HepG2 (cell line): ENCODE measurements around the gene DYSF. TPM values are rescaled to one million over a fixed set of nuclear protein-coding genes. Genes with fewer than 3 reads are reported as not detected.

Experiments
- ATAC-seq: fragments of 200-7000 bp; cut with Tn5 transposase; 3 replicates; pipeline ENCODE4 v1.9.1; 2020; ENCODE audit warnings: mild to moderate bottlenecking, moderate library complexity
- BruUV-seq: library from RNA; stranded (reverse); fragments of 400-500 nt; replicated peaks from 2 replicates; lab custom pipeline; 2021; lab: Mats Ljungman, UMichigan
- CTCF ChIA-PET: fragments of 300-600 bp; formaldehyde crosslinking; extraction: SDS; loops from one replicate; lab custom pipeline; 2021; ENCODE audit warnings: low total read pairs, inconsistent platforms, low intra/inter-chr PET ratio; lab: Yijun Ruan, JAX
- POLR2A ChIA-PET: fragments of 350-600 bp; sonication (Branson Sonifier 250); formaldehyde crosslinking; loops from one replicate; lab custom pipeline; 2020; ENCODE audit warnings: antibody characterized with exemption, inconsistent platforms; lab: Yijun Ruan, JAX
- DNase-seq: peaks from one replicate; pipeline ENCODE4 v3.0.0-alpha.2; 2015; ENCODE audit warnings: low spot score
- FAIRE-seq: peaks from 3 replicates; lab custom pipeline; 2011; peaks lifted over from hg19 to GRCh38; lab: Jason Lieb, UNC
- H2AFZ ChIP-seq: one replicate; pipeline ENCODE4 v1.6.1; 2011; ENCODE audit warnings: low read length, inconsistent platforms
- H3K27ac ChIP-seq: fragments of 300-600 bp; 3 replicates; pipeline ENCODE4 v1.8.0; 2011; ENCODE audit warnings: mixed run types, mild to moderate bottlenecking, mixed read lengths, low read length, inconsistent platforms; ENCODE audit not compliant: insufficient read depth; ENCODE audit errors: extremely low read length
- H3K27me3 ChIP-seq, 2 experiments: fragments of 200-600 bp in 1 of 2; 2 replicates in 1 of 2; 3 replicates in 1 of 2; pipeline versions ENCODE4 v1.6.0 to v1.8.0; 2011; ENCODE audit warnings: low read length in 2 of 2, mild to moderate bottlenecking in 2 of 2, moderate library complexity in 2 of 2, inconsistent platforms in 1 of 2; ENCODE audit not compliant: insufficient read depth in 2 of 2, control insufficient read depth in 1 of 2
- H3K36me3 ChIP-seq, 2 experiments: fragments of 200-600 bp in 1 of 2; replicated peaks in 1 of 2; 2 replicates in 1 of 2; 3 replicates in 1 of 2; pipeline versions ENCODE4 v1.5.1 to v1.8.0; 2011; ENCODE audit warnings: low read length in 2 of 2, inconsistent platforms in 1 of 2; ENCODE audit not compliant: insufficient read depth in 2 of 2, control insufficient read depth in 1 of 2
- H3K4me1 ChIP-seq: 2 replicates; pipeline ENCODE4 v1.5.1; 2012; ENCODE audit warnings: low read length, inconsistent platforms; ENCODE audit not compliant: insufficient read depth
- H3K4me2 ChIP-seq: 2 replicates; pipeline ENCODE4 v1.6.0; 2011; ENCODE audit warnings: low read depth, low read length, inconsistent platforms
- H3K4me3 ChIP-seq, 3 experiments: fragments of 200-600 bp in 1 of 3; sonication (generic), shearing (Covaris generic) in 1 of 3; replicated peaks in 1 of 3; 2 replicates each; pipeline ENCODE4 v1.5.1; 2011 to 2016; ENCODE audit warnings: low read length in 3 of 3, inconsistent platforms in 2 of 3, low read depth in 2 of 3, mild to moderate bottlenecking in 2 of 3, control low read depth in 1 of 3, mixed read lengths in 1 of 3; ENCODE audit not compliant: insufficient read depth in 1 of 3
- H3K79me2 ChIP-seq: one replicate; pipeline ENCODE4 v1.6.1; 2011; ENCODE audit warnings: low read length, inconsistent platforms; ENCODE audit not compliant: insufficient read depth
- H3K9ac ChIP-seq: 2 replicates; pipeline ENCODE4 v1.6.0; 2011; ENCODE audit warnings: mild to moderate bottlenecking, low read depth, low read length, inconsistent platforms; ENCODE audit not compliant: insufficient read depth
- H3K9me3 ChIP-seq: 2 replicates; pipeline ENCODE4 v1.5.1; 2012; ENCODE audit warnings: mild to moderate bottlenecking, low read length
- H4K20me1 ChIP-seq: 2 replicates; pipeline ENCODE4 v1.6.0; 2011; ENCODE audit warnings: inconsistent platforms, mild to moderate bottlenecking, low read length, moderate library complexity; ENCODE audit not compliant: insufficient read depth
- GTF3A ChIP-seq: sonication (generic); formaldehyde crosslinking; conservative IDR thresholded peaks from 2 replicates; pipeline ENCODE4 v1.4.0; 2020; ENCODE audit warnings: mild to moderate bottlenecking, missing genetic modification reagents
- GZF1 ChIP-seq: sonication (generic); formaldehyde crosslinking; IDR thresholded peaks from 2 replicates; pipeline ENCODE4 v1.5.1; 2020; ENCODE audit warnings: mild to moderate bottlenecking, missing genetic modification reagents
- IRX3 ChIP-seq: sonication (generic); formaldehyde crosslinking; IDR thresholded peaks from 2 replicates; pipeline ENCODE4 v1.8.1; 2023; ENCODE audit warnings: mild to moderate bottlenecking, low read depth, missing genetic modification reagents, borderline replicate concordance
- KLF9 ChIP-seq: IDR thresholded peaks from 2 replicates; pipeline ENCODE4 v1.6.1; 2016; ENCODE audit warnings: low read depth
- PHF8 ChIP-seq: sonication (generic); formaldehyde crosslinking; IDR thresholded peaks from 2 replicates; pipeline ENCODE4 v1.5.0; 2020; ENCODE audit warnings: missing genetic modification reagents
- RXRA ChIP-seq: sonication (generic); formaldehyde crosslinking; IDR thresholded peaks from 2 replicates; pipeline ENCODE4 v1.5.1; 2020; ENCODE audit warnings: missing genetic modification reagents
- TOE1 ChIP-seq: sonication (generic); formaldehyde crosslinking; IDR thresholded peaks from 2 replicates; pipeline ENCODE4 v1.4.0; 2020; ENCODE audit warnings: mild to moderate bottlenecking, missing genetic modification reagents
- ZMYM2 ChIP-seq: sonication (generic); formaldehyde crosslinking; IDR thresholded peaks from 2 replicates; pipeline ENCODE4 v1.8.0; 2022; ENCODE audit warnings: mild to moderate bottlenecking, missing genetic modification reagents
- ZNF3 ChIP-seq: IDR thresholded peaks from 2 replicates; pipeline ENCODE4 v1.7.0; 2017; ENCODE audit warnings: inconsistent platforms
- ZNF678 ChIP-seq: sonication (generic); formaldehyde crosslinking; IDR thresholded peaks from 2 replicates; pipeline ENCODE4 v1.4.0; 2020; ENCODE audit warnings: mild to moderate bottlenecking, missing genetic modification reagents
- ZNF737 ChIP-seq: sonication (generic); formaldehyde crosslinking; IDR thresholded peaks from 2 replicates; pipeline ENCODE4 v1.5.0; 2020; ENCODE audit warnings: missing genetic modification reagents, mild to moderate bottlenecking, borderline replicate concordance
- ZNF747 ChIP-seq: sonication (generic); formaldehyde crosslinking; IDR thresholded peaks from 2 replicates; pipeline ENCODE4 v1.8.1; 2023; ENCODE audit warnings: missing genetic modification reagents, mild to moderate bottlenecking, borderline replicate concordance
- whole genome bisulfite sequencing: methylation state at CpG from one replicate; pipeline ENCODE4 v1.1.6; 2017; ENCODE audit warnings: low lambda C conversion rate; 5-methylcytosine and 5-hydroxymethylcytosine counted together
- in situ Hi-C: cut with HindIII; loops from 2 replicates; pipeline ENCODE4 v1.10.0; 2017; ENCODE audit warnings: low pct_unique_long_range_greater_than_20kb; ENCODE audit not compliant: extremely low pct_ligation_motif_present
- intact Hi-C: fragments of 100-400 bp; cut with micrococcal nuclease; formaldehyde crosslinking; loops from one replicate; pipeline ENCODE4 v1.10.0; 2022; ENCODE audit not compliant: unreplicated experiment
- polyA plus RNA-seq, 8 experiments: library from polyadenylated mRNA; depleted of rRNA in 3 of 8; stranded (reverse) in 7 of 8; unstranded in 1 of 8; fragments of >200 nt; fragmentation: Illumina TruSeq in 4 of 8; extraction: Trizol in 4 of 8; gene quantifications; 2 replicates each; pipeline versions ENCODE4 v1.2.1 to v1.2.3, GENCODE V29; 2011 to 2016; ENCODE audit warnings: low read depth in 4 of 8, missing spikeins in 1 of 8, mixed read lengths in 1 of 8; ENCODE audit not compliant: insufficient read depth in 1 of 8
- total RNA-seq, 5 experiments: library from RNA; depleted of rRNA; stranded (reverse); fragments of >200 nt; fragmentation: Illumina TruSeq; extraction: Trizol; gene quantifications; 2 replicates each; pipeline ENCODE4 v1.2.3, GENCODE V29; 2016; ENCODE audit warnings: low read depth in 1 of 5
- TF ChIP-seq, protein P1 (sequence below): sonication (generic); formaldehyde crosslinking; IDR thresholded peaks from 2 replicates; pipeline ENCODE4 v1.5.1; 2020; ENCODE audit warnings: missing genetic modification reagents, mild to moderate bottlenecking, borderline replicate concordance
- TF ChIP-seq, protein P2 (sequence below): sonication (generic); formaldehyde crosslinking; conservative IDR thresholded peaks from 2 replicates; pipeline ENCODE4 v1.4.0; 2020; ENCODE audit warnings: missing genetic modification reagents
- TF ChIP-seq, protein P3 (sequence below), 2 experiments: sonication (generic) in 1 of 2; formaldehyde crosslinking in 1 of 2; IDR thresholded peaks; 2 replicates each; pipeline versions ENCODE4 v1.4.0 to v1.6.1; 2018 to 2020; ENCODE audit warnings: missing genetic modification reagents in 2 of 2, borderline replicate concordance in 1 of 2, low read depth in 1 of 2, mild to moderate bottlenecking in 1 of 2, missing biosample characterization in 1 of 2

Gene DYSF
- total and polyA plus RNA-seq, 2 of the 13 experiments (the other 11 are each of a cell fraction or from before 2014, with no cell fraction given): 0.15 to 2.4 TPM

DNA sequence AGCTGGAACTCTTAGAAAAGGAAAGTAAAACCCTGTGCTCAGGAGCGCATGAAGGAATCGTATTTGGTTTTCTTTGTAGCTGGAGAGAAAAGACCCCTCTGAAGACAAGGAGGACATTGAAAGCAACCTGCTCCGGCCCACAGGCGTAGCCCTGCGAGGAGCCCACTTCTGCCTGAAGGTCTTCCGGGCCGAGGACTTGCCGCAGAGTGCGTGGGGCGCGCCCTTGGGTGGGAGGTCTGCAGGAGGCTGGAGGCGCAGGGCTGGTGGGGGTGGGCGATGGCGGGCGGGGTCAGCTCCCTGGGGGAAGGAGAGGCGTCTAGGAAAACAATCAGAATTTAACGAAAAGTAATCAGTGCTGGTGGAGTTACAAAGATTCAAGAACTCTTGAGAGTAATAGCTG, 72.8 kb downstream of the DYSF start (continued):
- TF ChIP-seq GZF1 (CRISPR knock-in tag): no peak
- TF ChIP-seq KLF9: no peak
- no peak for TF ChIP-seq ZNF678 (CRISPR knock-in tag)
- no peak for TF ChIP-seq PHF8
- TF ChIP-seq ZNF3 (CRISPR knock-in tag): no peak

DNA sequence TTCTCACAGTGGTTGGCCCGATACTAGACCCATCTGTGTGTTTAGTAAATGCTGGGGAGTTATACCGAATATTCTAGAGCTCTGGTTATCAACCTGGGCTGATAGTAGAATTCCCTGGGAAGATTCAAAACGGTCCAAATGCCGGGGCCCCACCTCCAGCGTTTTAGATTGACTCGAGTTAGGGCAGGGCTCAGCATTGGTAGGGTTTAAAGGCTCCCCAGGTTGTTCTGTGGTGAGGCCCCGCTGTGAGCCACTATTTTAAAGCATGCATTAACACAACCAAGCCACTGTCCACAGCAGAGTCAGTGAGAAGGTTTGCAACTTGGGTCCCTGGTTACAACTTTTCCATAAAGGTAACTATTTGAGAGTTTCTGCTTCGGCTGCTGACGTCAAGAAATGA, 73.6 kb downstream of the DYSF start:
- in situ Hi-C loops: loop anchor here (25.0 kb wide), 2 partner anchors 1210 to 1335 kb away; no protein-coding TSS in a partner anchor
- CTCF ChIA-PET: no interaction called here
- BruUV-seq: no TSS peak
- TF ChIP-seq ZNF737: no peak
- TF ChIP-seq GTF3A (CRISPR knock-in tag): no peak
- no peak for TF ChIP-seq TOE1 (CRISPR knock-in tag)
- no peak for TF ChIP-seq RXRA (CRISPR knock-in tag)
- TF ChIP-seq IRX3 (CRISPR knock-in tag): no peak
- no peak for TF ChIP-seq ZNF747
- TF ChIP-seq, protein P1, sequence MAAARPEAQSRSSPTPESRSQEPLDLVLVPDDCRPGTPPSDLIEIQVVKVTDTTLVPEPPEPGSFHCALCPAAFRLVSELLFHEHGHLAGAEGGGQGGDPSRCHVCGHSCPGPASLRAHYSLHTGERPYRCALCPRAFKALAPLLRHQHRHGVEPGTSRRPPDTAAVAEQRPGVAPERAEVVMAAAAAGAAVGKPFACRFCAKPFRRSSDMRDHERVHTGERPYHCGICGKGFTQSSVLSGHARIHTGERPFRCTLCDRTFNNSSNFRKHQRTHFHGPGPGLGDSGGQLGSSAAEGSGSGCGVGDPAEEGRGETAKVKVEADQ (CRISPR knock-in tag): no peak
- TF ChIP-seq, protein P2, sequence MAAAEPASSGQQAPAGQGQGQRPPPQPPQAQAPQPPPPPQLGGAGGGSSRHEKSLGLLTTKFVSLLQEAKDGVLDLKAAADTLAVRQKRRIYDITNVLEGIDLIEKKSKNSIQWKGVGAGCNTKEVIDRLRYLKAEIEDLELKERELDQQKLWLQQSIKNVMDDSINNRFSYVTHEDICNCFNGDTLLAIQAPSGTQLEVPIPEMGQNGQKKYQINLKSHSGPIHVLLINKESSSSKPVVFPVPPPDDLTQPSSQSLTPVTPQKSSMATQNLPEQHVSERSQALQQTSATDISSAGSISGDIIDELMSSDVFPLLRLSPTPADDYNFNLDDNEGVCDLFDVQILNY (CRISPR knock-in tag): no peak
- TF ChIP-seq ZMYM2 (CRISPR knock-in tag): no peak
- TF ChIP-seq, protein P3, sequence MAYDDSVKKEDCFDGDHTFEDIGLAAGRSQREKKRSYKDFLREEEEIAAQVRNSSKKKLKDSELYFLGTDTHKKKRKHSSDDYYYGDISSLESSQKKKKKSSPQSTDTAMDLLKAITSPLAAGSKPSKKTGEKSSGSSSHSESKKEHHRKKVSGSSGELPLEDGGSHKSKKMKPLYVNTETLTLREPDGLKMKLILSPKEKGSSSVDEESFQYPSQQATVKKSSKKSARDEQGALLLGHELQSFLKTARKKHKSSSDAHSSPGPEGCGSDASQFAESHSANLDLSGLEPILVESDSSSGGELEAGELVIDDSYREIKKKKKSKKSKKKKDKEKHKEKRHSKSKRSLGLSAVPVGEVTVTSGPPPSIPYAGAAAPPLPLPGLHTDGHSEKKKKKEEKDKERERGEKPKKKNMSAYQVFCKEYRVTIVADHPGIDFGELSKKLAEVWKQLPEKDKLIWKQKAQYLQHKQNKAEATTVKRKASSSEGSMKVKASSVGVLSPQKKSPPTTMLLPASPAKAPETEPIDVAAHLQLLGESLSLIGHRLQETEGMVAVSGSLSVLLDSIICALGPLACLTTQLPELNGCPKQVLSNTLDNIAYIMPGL (CRISPR knock-in tag; IDR thresholded peaks at IDR 0.05; ENCODE audit: borderline replicate concordance in 1 of 2, low read depth in 1 of 2): no peak

More for the DNA sequence above, 73.6 kb downstream of the DYSF start:
- H3K9ac ChIP-seq: no peak overlapping the region
- H3K36me3 ChIP-seq: no peaks in the 10 kb centered on the region
- H3K4me2 ChIP-seq: no peak overlapping the region
- H3K4me3 ChIP-seq: no peak overlapping the region
- peaks cover 11% of the 10 kb centered on the region for H3K4me1 ChIP-seq
- no peak overlapping the region for H2AFZ ChIP-seq
- H3K9me3 ChIP-seq: no peaks in the 10 kb centered on the region
- no peak for DNase-seq
- no peak for FAIRE-seq
- no peak overlapping the region for H3K27ac ChIP-seq
- H4K20me1 ChIP-seq: no peaks in the 10 kb centered on the region
- H3K27me3 ChIP-seq: peaks cover 2 to 47% of the 10 kb centered on the region in 2 experiments; a peak in 4 of 5 replicates
- WGBS: 16% methylated on average over 7 of the region's 9 CpGs
- no peak for ATAC-seq
- intact Hi-C loops: no loop called here
- no peaks in the 10 kb centered on the region for H3K79me2 ChIP-seq
- POLR2A ChIA-PET: no interaction called here
